Loucy (cell line): ENCODE results near the gene DHFR.

ENCODE experiments used
- H2AFZ ChIP-seq: fragments of 200-600 bp; sonication (generic); 2 replicates; pipeline ENCODE4 v1.6.0; 2016; ENCODE audit warnings: antibody characterized with exemption, mild to moderate bottlenecking, low read length, moderate library complexity
- H3F3A ChIP-seq: fragments of 200-600 bp; 2 replicates; pipeline ENCODE4 v1.6.0; 2016; ENCODE audit warnings: antibody characterized with exemption, low read depth, mild to moderate bottlenecking
- H3K27me3 ChIP-seq: fragments of 200-600 bp; sonication (generic); 2 replicates; pipeline ENCODE4 v1.6.1; 2014; ENCODE audit warnings: low read length, mild to moderate bottlenecking; ENCODE audit not compliant: insufficient read depth, poor library complexity, severe bottlenecking
- H3K36me3 ChIP-seq: fragments of 200-600 bp; sonication (generic); 2 replicates; pipeline ENCODE4 v1.6.1; 2016; ENCODE audit warnings: low read length; ENCODE audit not compliant: insufficient read depth
- H3K4me1 ChIP-seq: fragments of 200-600 bp; sonication (generic); 2 replicates; pipeline ENCODE4 v1.5.1; 2014; ENCODE audit warnings: low read length, mild to moderate bottlenecking; ENCODE audit not compliant: insufficient read depth, poor library complexity, severe bottlenecking
- H3K4me2 ChIP-seq: fragments of 200-600 bp; sonication (generic); 2 replicates; pipeline ENCODE4 v1.6.0; 2014; ENCODE audit warnings: antibody characterized with exemption, low read length, low read depth, mild to moderate bottlenecking; ENCODE audit not compliant: poor library complexity, severe bottlenecking
- H3K4me3 ChIP-seq: fragments of 200-600 bp; sonication (generic); 2 replicates; pipeline ENCODE4 v1.5.1; 2014; ENCODE audit warnings: low read length, mild to moderate bottlenecking, mixed read lengths; ENCODE audit not compliant: poor library complexity, severe bottlenecking
- H3K79me2 ChIP-seq: fragments of 200-600 bp; sonication (generic); 2 replicates; pipeline ENCODE4 v1.6.1; 2014; ENCODE audit warnings: low read length; ENCODE audit not compliant: insufficient read depth
- H3K9ac ChIP-seq: fragments of 200-600 bp; sonication (generic); 2 replicates; pipeline ENCODE4 v1.6.0; 2014; ENCODE audit warnings: mild to moderate bottlenecking, low read depth, low read length, moderate library complexity; ENCODE audit not compliant: poor library complexity, severe bottlenecking
- H3K9me2 ChIP-seq: fragments of 200-600 bp; sonication (generic); replicated peaks from 2 replicates; pipeline ENCODE4 v1.6.1; 2016; ENCODE audit warnings: low read depth, low read length, mixed read lengths
- H3K9me3 ChIP-seq: fragments of 200-600 bp; sonication (generic); 2 replicates; pipeline ENCODE4 v1.6.1; 2014; ENCODE audit warnings: mild to moderate bottlenecking, antibody characterized with exemption, low read length, low read depth; ENCODE audit not compliant: insufficient read depth
- H4K20me1 ChIP-seq: fragments of 200-600 bp; sonication (generic); 2 replicates; pipeline ENCODE4 v1.6.0; 2014; ENCODE audit warnings: antibody characterized with exemption, low read length, mild to moderate bottlenecking; ENCODE audit not compliant: insufficient read depth, poor library complexity, severe bottlenecking
- EZH2phosphoT487 ChIP-seq: fragments of 200-600 bp; IDR thresholded peaks from 2 replicates; pipeline ENCODE4 v1.6.1; 2018; ENCODE audit warnings: antibody characterized with exemption, mild to moderate bottlenecking, moderate library complexity, borderline replicate concordance
- TF ChIP-seq, protein P1 (sequence below): fragments of 200-600 bp; sonication (generic); conservative IDR thresholded peaks from 2 replicates; pipeline ENCODE4 v1.5.1; 2014; ENCODE audit warnings: mild to moderate bottlenecking, antibody characterized with exemption, low read length

The DHFR gene

DNA sequence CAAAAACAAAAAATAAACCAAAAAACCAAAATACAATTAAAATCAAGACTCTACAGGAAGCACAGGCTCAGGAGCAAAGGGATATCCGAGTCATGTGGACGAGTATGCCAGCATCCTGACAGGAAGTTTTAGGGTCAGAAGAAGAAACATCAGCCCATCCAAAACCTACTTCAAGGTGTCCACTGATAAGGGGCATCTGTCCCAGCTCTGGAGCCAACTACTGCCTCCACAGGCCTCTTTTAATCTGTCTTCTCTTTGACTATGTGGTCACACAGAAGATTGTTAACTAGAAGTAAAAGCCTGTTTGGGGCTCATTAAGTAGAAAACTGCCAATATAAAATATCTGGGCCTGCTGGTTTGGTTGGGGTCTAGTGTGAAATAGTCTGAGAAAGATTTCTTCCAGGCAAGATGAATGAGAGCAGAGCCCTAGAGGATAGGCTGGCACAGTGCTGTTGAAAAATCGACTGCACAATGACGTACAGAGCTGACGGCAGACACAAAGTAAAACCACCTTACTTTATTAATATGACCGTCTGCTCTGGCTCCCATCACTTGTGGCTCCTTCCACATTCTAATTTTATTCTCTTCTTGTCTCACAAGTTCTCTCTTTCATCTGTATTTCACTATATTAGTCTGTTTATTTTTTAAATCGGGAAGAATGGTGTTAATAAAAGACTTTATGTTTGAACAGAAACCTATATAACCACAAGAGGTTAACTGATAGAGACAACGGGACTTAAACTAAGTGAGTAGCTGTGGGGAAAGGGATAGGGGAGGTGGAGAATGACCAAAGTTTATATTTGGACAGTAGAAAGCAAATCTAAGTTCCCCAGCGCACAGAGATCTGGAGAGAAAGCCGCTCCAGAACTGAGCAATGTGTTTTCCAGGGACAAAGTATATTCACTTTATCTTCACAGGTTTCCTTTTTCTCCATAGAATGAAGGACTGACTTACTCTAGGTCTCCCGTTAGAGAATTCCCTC, 23.2 kb downstream of the DHFR start:
- TF ChIP-seq, protein P1, sequence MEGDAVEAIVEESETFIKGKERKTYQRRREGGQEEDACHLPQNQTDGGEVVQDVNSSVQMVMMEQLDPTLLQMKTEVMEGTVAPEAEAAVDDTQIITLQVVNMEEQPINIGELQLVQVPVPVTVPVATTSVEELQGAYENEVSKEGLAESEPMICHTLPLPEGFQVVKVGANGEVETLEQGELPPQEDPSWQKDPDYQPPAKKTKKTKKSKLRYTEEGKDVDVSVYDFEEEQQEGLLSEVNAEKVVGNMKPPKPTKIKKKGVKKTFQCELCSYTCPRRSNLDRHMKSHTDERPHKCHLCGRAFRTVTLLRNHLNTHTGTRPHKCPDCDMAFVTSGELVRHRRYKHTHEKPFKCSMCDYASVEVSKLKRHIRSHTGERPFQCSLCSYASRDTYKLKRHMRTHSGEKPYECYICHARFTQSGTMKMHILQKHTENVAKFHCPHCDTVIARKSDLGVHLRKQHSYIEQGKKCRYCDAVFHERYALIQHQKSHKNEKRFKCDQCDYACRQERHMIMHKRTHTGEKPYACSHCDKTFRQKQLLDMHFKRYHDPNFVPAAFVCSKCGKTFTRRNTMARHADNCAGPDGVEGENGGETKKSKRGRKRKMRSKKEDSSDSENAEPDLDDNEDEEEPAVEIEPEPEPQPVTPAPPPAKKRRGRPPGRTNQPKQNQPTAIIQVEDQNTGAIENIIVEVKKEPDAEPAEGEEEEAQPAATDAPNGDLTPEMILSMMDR = no peak
- no peak for TF ChIP-seq EZH2phosphoT487
- H3K27me3 ChIP-seq = no peaks in the 10 kb centered on the region
- no peaks in the 10 kb centered on the region for H3F3A ChIP-seq
- no peak overlapping the region for H2AFZ ChIP-seq
- no peaks in the 10 kb centered on the region for H3K4me1 ChIP-seq
- H3K9me2 ChIP-seq = no peaks in the 10 kb centered on the region
- no peak overlapping the region for H3K4me3 ChIP-seq
- H3K36me3 ChIP-seq = peaks cover 17% of the 10 kb centered on the region; the same call in 1 of the 2 replicates
- H3K9me3 ChIP-seq = no peaks in the 10 kb centered on the region
- H3K4me2 ChIP-seq = no peak overlapping the region
- H3K9ac ChIP-seq = no peak overlapping the region
- H3K79me2 ChIP-seq = no peaks in the 10 kb centered on the region
- H4K20me1 ChIP-seq = no peaks in the 10 kb centered on the region

DNA sequence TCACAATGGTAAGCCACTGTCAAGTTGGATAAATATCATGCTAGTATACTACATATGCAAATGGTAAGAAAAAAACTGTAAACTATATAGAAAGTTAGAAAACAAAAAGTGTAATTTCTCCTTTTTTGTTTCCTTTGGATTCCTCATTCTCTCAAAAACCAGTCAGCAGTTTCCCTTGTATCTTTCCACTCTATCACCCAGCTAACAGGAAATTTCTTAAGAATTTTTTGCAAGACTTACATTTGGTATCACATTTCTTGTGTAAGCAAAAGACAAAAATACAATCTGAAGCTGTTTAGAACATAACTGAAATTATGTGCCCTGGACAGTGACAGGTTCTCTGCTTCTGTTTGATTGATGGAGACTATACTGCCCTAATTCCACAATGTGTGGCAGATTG, 25.5 kb downstream of the DHFR start:
- Histone ChIP-seq H3K36me3 (peaks cover 21% of the 10 kb centered on the region; the same call in 1 of the 2 replicates), H3F3A (no peaks in the 10 kb centered on the region), H3K9me2 (no peaks in the 10 kb centered on the region), H3K4me2 (no peak overlapping the region), H3K27me3 (no peaks in the 10 kb centered on the region), H3K4me3 (no peak overlapping the region), H3K9me3 (no peaks in the 10 kb centered on the region), H3K9ac (no peak overlapping the region), H2AFZ (no peak overlapping the region), H4K20me1 (no peaks in the 10 kb centered on the region), H3K4me1 (no peaks in the 10 kb centered on the region), H3K79me2 (no peaks in the 10 kb centered on the region)
- TF ChIP-seq EZH2phosphoT487 = no peak
- TF ChIP-seq, protein P1 = no peak

GRCh38 chr5:80625230-80625629, 29.6 kb downstream of the DHFR start:
- no peak for TF ChIP-seq EZH2phosphoT487
- TF ChIP-seq, protein P1 = no peak
- Histone ChIP-seq H3F3A (no peaks in the 10 kb centered on the region), H2AFZ (no peak overlapping the region), H3K79me2 (no peaks in the 10 kb centered on the region), H3K36me3 (peaks cover 13% of the 10 kb centered on the region; the same call in 1 of the 2 replicates), H3K27me3 (no peaks in the 10 kb centered on the region), H3K4me1 (peaks cover 10% of the 10 kb centered on the region), H3K9me3 (no peaks in the 10 kb centered on the region), H3K4me2 (no peak overlapping the region), H4K20me1 (no peaks in the 10 kb centered on the region), H3K9ac (no peak overlapping the region), H3K9me2 (no peaks in the 10 kb centered on the region), H3K4me3 (no peak overlapping the region)
